HEK293 (cell line): ENCODE results near the gene SYTL2.

ENCODE experiments used
- CTCF ChIA-PET: fragments of 350-600 bp; formaldehyde crosslinking; extraction: SDS; loops from one replicate; lab custom pipeline; 2021; ENCODE audit warnings: antibody characterized with exemption; lab: Yijun Ruan, JAX
- POLR2A ChIA-PET: fragments of 300-600 bp; formaldehyde crosslinking; extraction: SDS; loops from one replicate; lab custom pipeline; 2020; ENCODE audit warnings: antibody characterized with exemption, inconsistent platforms; lab: Yijun Ruan, JAX
- H3K27ac ChIP-seq: fragments of 200-500 bp; sonication (Bioruptor generic); 2 replicates; pipeline ENCODE4 v1.5.1; 2014; ENCODE audit warnings: low read depth, low read length, control low read depth, inconsistent platforms; ENCODE audit errors: extremely low read depth
- H3K36me3 ChIP-seq, 2 experiments: fragments of 200-500 bp in 1 of 2; sonication (Bioruptor generic) in 1 of 2; 1 replicate in 1 of 2; 2 replicates in 1 of 2; pipeline ENCODE4 v1.5.1; 2014 to 2017; ENCODE audit warnings: inconsistent platforms in 2 of 2, low read length in 2 of 2; ENCODE audit not compliant: control insufficient read depth in 2 of 2, insufficient read depth in 1 of 2
- H3K4me1 ChIP-seq: fragments of 200-500 bp; sonication (Bioruptor generic); 2 replicates; pipeline ENCODE4 v1.5.1; 2014; ENCODE audit warnings: mild to moderate bottlenecking, low read length, inconsistent platforms; ENCODE audit not compliant: control insufficient read depth, insufficient read depth
- H3K4me3 ChIP-seq: 2 replicates; pipeline ENCODE4 v1.5.1; 2011; ENCODE audit warnings: low read depth, mild to moderate bottlenecking, control low read depth, low read length, moderate library complexity
- H3K9me3 ChIP-seq: fragments of 200-500 bp; sonication (Bioruptor generic); 2 replicates; pipeline ENCODE4 v1.5.1; 2014; ENCODE audit warnings: low read depth, low read length, inconsistent platforms; ENCODE audit not compliant: control insufficient read depth, insufficient read depth
- AEBP2 ChIP-seq: fragments of 450-650 bp; formaldehyde crosslinking; IDR thresholded peaks from 2 replicates; pipeline ENCODE4 v1.5.1; 2016; ENCODE audit warnings: missing biosample characterization, missing genetic modification characterization, borderline replicate concordance
- MYNN ChIP-seq: fragments of 450-650 bp; formaldehyde crosslinking; IDR thresholded peaks from 2 replicates; pipeline ENCODE4 v1.5.1; 2016; ENCODE audit warnings: missing biosample characterization, missing genetic modification characterization, borderline replicate concordance
- REPIN1 ChIP-seq: fragments of 450-650 bp; formaldehyde crosslinking; IDR thresholded peaks from 2 replicates; pipeline ENCODE4 v1.5.1; 2017; ENCODE audit warnings: missing biosample characterization, missing genetic modification characterization, low read depth
- ZNF138 ChIP-seq: fragments of 450-650 bp; formaldehyde crosslinking; IDR thresholded peaks from 2 replicates; pipeline ENCODE4 v1.5.1; 2016; ENCODE audit warnings: missing biosample characterization, missing genetic modification characterization, borderline replicate concordance
- ZNF157 ChIP-seq: fragments of 450-650 bp; formaldehyde crosslinking; IDR thresholded peaks from 2 replicates; pipeline ENCODE4 v1.5.1; 2016; ENCODE audit warnings: missing biosample characterization, missing genetic modification characterization
- ZNF211 ChIP-seq: fragments of 450-650 bp; formaldehyde crosslinking; IDR thresholded peaks from 2 replicates; pipeline ENCODE4 v1.5.1; 2016; ENCODE audit warnings: low read depth, missing biosample characterization, missing genetic modification characterization
- ZNF23 ChIP-seq: fragments of 450-650 bp; formaldehyde crosslinking; IDR thresholded peaks from 2 replicates; pipeline ENCODE4 v1.5.1; 2016; ENCODE audit warnings: missing biosample characterization, missing genetic modification characterization, borderline replicate concordance
- ZNF341 ChIP-seq: fragments of 450-650 bp; formaldehyde crosslinking; IDR thresholded peaks from 2 replicates; pipeline ENCODE4; 2016; ENCODE audit warnings: low read depth, missing biosample characterization, missing genetic modification characterization
- ZNF362 ChIP-seq: fragments of 450-650 bp; formaldehyde crosslinking; IDR thresholded peaks from 2 replicates; pipeline ENCODE4 v1.5.1; 2016; ENCODE audit warnings: missing biosample characterization, missing genetic modification characterization
- ZNF366 ChIP-seq: fragments of 450-650 bp; formaldehyde crosslinking; conservative IDR thresholded peaks from 2 replicates; pipeline ENCODE4 v1.5.1; 2016; ENCODE audit warnings: missing biosample characterization, missing genetic modification characterization
- ZNF416 ChIP-seq: fragments of 450-650 bp; formaldehyde crosslinking; IDR thresholded peaks from 2 replicates; pipeline ENCODE4 v1.5.1; 2016; ENCODE audit warnings: missing biosample characterization, missing genetic modification characterization
- ZNF473 ChIP-seq: fragments of 450-650 bp; formaldehyde crosslinking; IDR thresholded peaks from 2 replicates; pipeline ENCODE4 v1.5.1; 2017; ENCODE audit warnings: missing biosample characterization, missing genetic modification characterization
- ZNF621 ChIP-seq: fragments of 450-650 bp; formaldehyde crosslinking; IDR thresholded peaks from 2 replicates; pipeline ENCODE4 v1.5.1; 2017; ENCODE audit warnings: missing biosample characterization, missing genetic modification characterization
- ZNF785 ChIP-seq: fragments of 450-650 bp; formaldehyde crosslinking; IDR thresholded peaks from 2 replicates; pipeline ENCODE4 v1.5.1; 2016; ENCODE audit warnings: missing biosample characterization, missing genetic modification characterization
- ZSCAN16 ChIP-seq: fragments of 450-650 bp; formaldehyde crosslinking; IDR thresholded peaks from 2 replicates; pipeline ENCODE4 v1.5.1; 2016; ENCODE audit warnings: missing biosample characterization, missing genetic modification characterization
- ZSCAN18 ChIP-seq: fragments of 450-650 bp; formaldehyde crosslinking; IDR thresholded peaks from 2 replicates; pipeline ENCODE4 v1.5.1; 2016; ENCODE audit warnings: missing biosample characterization, missing genetic modification characterization

SYTL2 gene

GRCh38 chr11:85755285-85755684 lies 55.7 kb downstream of the SYTL2 start:
- Histone ChIP-seq H3K36me3 (no peaks in the 10 kb centered on the region), H3K4me1 (peaks cover 4% of the 10 kb centered on the region), H3K4me3 (no peak overlapping the region), H3K9me3 (no peaks in the 10 kb centered on the region), H3K27ac (no peak overlapping the region)
- ChIA-PET POLR2A (no interaction called here), CTCF (no interaction called here)
- TF ChIP-seq ZNF366 (tag by site-specific recombination) (no peak), ZNF138 (tag by site-specific recombination) (no peak), ZNF416 (no peak), ZNF621 (tag by site-specific recombination) (no peak), AEBP2 (tag by site-specific recombination) (no peak)

GRCh38 chr11:85752890-85753581 lies 57.9 kb downstream of the SYTL2 start:
- CTCF ChIA-PET, result interaction anchor here (0.7 kb wide), 1 partner anchor 43 kb away, joined by 4 read pairs; no protein-coding TSS in a partner anchor
- Histone ChIP-seq H3K9me3 (no peaks in the 10 kb centered on the region), H3K4me1 (peaks cover 4% of the 10 kb centered on the region; the same call in 1 of the 2 replicates), H3K4me3 (no peak overlapping the region), H3K27ac (no peak overlapping the region), H3K36me3 (no peaks in the 10 kb centered on the region)
- TF ChIP-seq MYNN (tag by site-specific recombination), result no peak
- TF ChIP-seq ZNF785 (tag by site-specific recombination), result no peak
- no peak for TF ChIP-seq ZSCAN16 (tag by site-specific recombination)
- peak; percentile 59; the same call in 1 of the 2 replicates for TF ChIP-seq ZNF362 (tag by site-specific recombination)
- POLR2A ChIA-PET, result no interaction called here

- Histone ChIP-seq H3K9me3 (no peaks in the 10 kb centered on the region), H3K4me3 (no peak overlapping the region), H3K27ac (no peak overlapping the region), H3K36me3 (no peaks in the 10 kb centered on the region), H3K4me1 (peaks cover 4% of the 10 kb centered on the region; the same call in 1 of the 2 replicates)
- TF ChIP-seq ZNF211 (tag by site-specific recombination), result no peak
- CTCF ChIA-PET, result no interaction called here
- POLR2A ChIA-PET, result no interaction called here
Measured at GRCh38 chr11:85752201-85752889, 58.6 kb downstream of the SYTL2 start.

GRCh38 chr11:85751724-85752123 lies 59.2 kb downstream of the SYTL2 start:
- Histone ChIP-seq H3K9me3 (no peaks in the 10 kb centered on the region), H3K4me1 (peaks cover 2% of the 10 kb centered on the region; the same call in 1 of the 2 replicates), H3K36me3 (no peaks in the 10 kb centered on the region), H3K27ac (no peak overlapping the region), H3K4me3 (no peak overlapping the region)
- POLR2A ChIA-PET, result no interaction called here
- TF ChIP-seq ZNF473 (tag by site-specific recombination), result no peak
- no peak for TF ChIP-seq ZNF157 (tag by site-specific recombination)
- TF ChIP-seq REPIN1, result no peak
- TF ChIP-seq ZSCAN18, result no peak
- TF ChIP-seq ZNF341 (tag by site-specific recombination), result no peak
- TF ChIP-seq ZNF23, result no peak
- CTCF ChIA-PET, result no interaction called here
